Measurements from ENCODE around the gene ADORA1. TPM values are rescaled to one million over a fixed set of nuclear protein-coding genes. Genes with fewer than 3 reads are reported as not detected.

ADORA1 gene
- polyA plus RNA-seq, 1 of the 3 experiments (the other 2 are of a cell fraction) = 4.8 TPM

DNA sequence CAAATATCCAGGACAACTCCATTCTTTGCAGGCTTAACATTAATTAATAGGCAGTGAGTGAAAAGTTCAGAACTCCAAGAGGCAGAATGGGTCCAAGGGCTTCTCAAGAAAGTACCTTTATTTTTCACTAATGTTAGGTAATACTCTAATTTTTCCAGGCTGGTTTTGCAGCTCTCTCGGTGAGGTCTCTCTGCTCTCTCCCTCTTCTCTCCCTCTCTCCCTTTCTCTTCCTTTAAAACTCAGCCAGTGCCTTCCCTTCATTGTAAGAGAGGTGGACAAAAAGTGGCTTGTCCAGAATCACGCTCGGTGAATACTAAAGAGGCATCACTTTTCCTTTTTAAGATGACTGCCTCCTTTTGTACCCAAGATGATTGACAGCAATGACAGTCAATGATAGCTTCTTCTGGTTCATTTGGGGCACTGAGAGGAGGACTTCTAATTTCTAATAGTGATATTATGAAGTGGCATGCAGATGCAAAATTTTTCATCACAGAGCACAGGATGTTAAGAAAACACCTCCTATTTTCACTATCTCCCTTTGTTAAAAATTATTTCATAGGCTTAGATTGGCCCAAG lies 60.3 kb downstream of the ADORA1 start:
- 61% methylated on average over 3 of the region's 3 CpGs for WGBS (ENCODE audit: low lambda C conversion rate)
- no peak for TF ChIP-seq YY1 (IDR thresholded peaks at IDR 0.05; ENCODE audit: low read depth)
- TF ChIP-seq GABPA (IDR thresholded peaks at IDR 0.05; ENCODE audit: low read depth) = no peak
- Histone ChIP-seq H3K9me2 (no peaks in the 10 kb centered on the region), H3K9me3 (no peaks in the 10 kb centered on the region), H3K27me3 (ENCODE audit: insufficient read depth) (no peaks in the 10 kb centered on the region), H3K27ac (ENCODE audit: low read depth in 2 of 2, low read length in 1 of 2) (no peak overlapping the region), H3F3A (replicated peaks; ENCODE audit: insufficient read depth) (no peaks in the 10 kb centered on the region), H3K9ac (no peak overlapping the region), H4K20me1 (ENCODE audit: insufficient read depth) (no peaks in the 10 kb centered on the region), H2AFZ (ENCODE audit: low read depth) (no peak overlapping the region), H3K4me3 (ENCODE audit: low read depth in 2 of 2, low read length in 1 of 2) (no peak overlapping the region), H3K79me2 (ENCODE audit: insufficient read depth) (no peaks in the 10 kb centered on the region), H3K4me2 (no peak overlapping the region), H3K36me3 (replicated peaks in 1 of 2; ENCODE audit: control insufficient read depth in 1 of 2, insufficient read depth in 2 of 2, low read length in 1 of 2) (no peaks in the 10 kb centered on the region), H3K4me1 (ENCODE audit: control insufficient read depth in 1 of 2, insufficient read depth in 2 of 2, low read depth in 1 of 2, low read length in 1 of 2) (peaks cover 0 to 2% of the 10 kb centered on the region in 2 experiments; a peak in 1 of 4 replicates)
- ChIA-PET POLR2A (no interaction called here), CTCF (interaction anchor here (0.7 to 1.2 kb wide), 4 partner anchors 13 to 70 kb away, joined by 3 to 7 read pairs (median 4); no protein-coding TSS in a partner anchor)
- DNase-seq = no peak

DNA sequence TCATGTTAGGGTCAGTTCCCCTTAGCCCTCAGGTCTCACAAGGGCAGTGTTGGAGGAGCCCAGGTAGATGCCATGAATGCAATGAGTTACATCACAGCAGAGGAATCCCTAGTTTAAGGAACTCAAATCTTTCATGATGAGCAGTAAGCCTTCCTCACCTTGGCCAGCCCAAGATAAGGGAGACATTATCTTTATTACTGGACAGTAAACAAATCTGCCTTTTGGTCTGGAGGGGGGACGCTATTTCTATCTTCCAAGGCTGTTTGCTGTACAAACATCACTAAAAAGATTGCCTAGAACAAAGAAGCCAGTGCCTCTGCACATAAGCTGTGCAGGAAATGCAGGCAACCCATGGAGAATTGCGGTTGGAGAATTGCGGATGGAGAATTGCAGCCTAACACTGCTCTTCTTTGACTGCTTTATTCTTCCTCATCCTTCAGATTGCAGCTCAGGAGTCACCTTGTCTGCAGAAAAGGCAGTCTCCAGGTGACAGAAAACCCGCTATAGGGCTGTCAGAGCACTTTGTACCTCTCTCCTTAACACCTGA lies 61.2 kb downstream of the ADORA1 start:
- Histone ChIP-seq H2AFZ (ENCODE audit: low read depth) (no peak overlapping the region), H3F3A (replicated peaks; ENCODE audit: insufficient read depth) (no peaks in the 10 kb centered on the region), H3K9me2 (no peaks in the 10 kb centered on the region), H3K27me3 (ENCODE audit: insufficient read depth) (no peaks in the 10 kb centered on the region), H3K4me1 (ENCODE audit: control insufficient read depth in 1 of 2, insufficient read depth in 2 of 2, low read depth in 1 of 2, low read length in 1 of 2) (no peaks in the 10 kb centered on the region), H3K36me3 (replicated peaks in 1 of 2; ENCODE audit: control insufficient read depth in 1 of 2, insufficient read depth in 2 of 2, low read length in 1 of 2) (no peaks in the 10 kb centered on the region), H3K4me2 (no peak overlapping the region), H3K79me2 (ENCODE audit: insufficient read depth) (no peaks in the 10 kb centered on the region), H3K27ac (ENCODE audit: low read depth in 2 of 2, low read length in 1 of 2) (no peak overlapping the region), H3K9ac (no peak overlapping the region), H4K20me1 (ENCODE audit: insufficient read depth) (no peaks in the 10 kb centered on the region), H3K4me3 (ENCODE audit: low read depth in 2 of 2, low read length in 1 of 2) (no peak overlapping the region), H3K9me3 (no peaks in the 10 kb centered on the region)
- ChIA-PET POLR2A (no interaction called here), CTCF (interaction anchor here (1.4 to 1.6 kb wide), 2 partner anchors 28 to 149 kb away, joined by 3 to 5 read pairs; no protein-coding TSS in a partner anchor)
- 69% methylated on average over 4 of the region's 4 CpGs for WGBS (ENCODE audit: low lambda C conversion rate)
- DNase-seq = no peak
- TF ChIP-seq, protein P1, sequence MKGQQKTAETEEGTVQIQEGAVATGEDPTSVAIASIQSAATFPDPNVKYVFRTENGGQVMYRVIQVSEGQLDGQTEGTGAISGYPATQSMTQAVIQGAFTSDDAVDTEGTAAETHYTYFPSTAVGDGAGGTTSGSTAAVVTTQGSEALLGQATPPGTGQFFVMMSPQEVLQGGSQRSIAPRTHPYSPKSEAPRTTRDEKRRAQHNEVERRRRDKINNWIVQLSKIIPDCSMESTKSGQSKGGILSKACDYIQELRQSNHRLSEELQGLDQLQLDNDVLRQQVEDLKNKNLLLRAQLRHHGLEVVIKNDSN (IDR thresholded peaks at IDR 0.05; ENCODE audit: borderline replicate concordance, low read depth) = no peak
- TF ChIP-seq NFIC (IDR thresholded peaks at IDR 0.05; ENCODE audit: borderline replicate concordance) (no peak), YY1 (IDR thresholded peaks at IDR 0.05; ENCODE audit: low read depth) (no peak), MEF2A (IDR thresholded peaks at IDR 0.05; ENCODE audit: borderline replicate concordance, low read depth) (no peak), GABPA (IDR thresholded peaks at IDR 0.05; ENCODE audit: low read depth) (no peak), FOSL2 (IDR thresholded peaks at IDR 0.05; ENCODE audit: borderline replicate concordance, low read depth) (no peak), RAD21 (IDR thresholded peaks at IDR 0.05; ENCODE audit: low read length) (no peak), SMC3 (IDR thresholded peaks at IDR 0.05; ENCODE audit: low read depth, low read length) (no peak), TAF1 (IDR thresholded peaks at IDR 0.05; ENCODE audit: borderline replicate concordance, low read depth, low read length) (no peak), CHD2 (IDR thresholded peaks at IDR 0.05; ENCODE audit: low read length, partially characterized antibody) (no peak), FOXM1 (IDR thresholded peaks at IDR 0.05; ENCODE audit: low read depth) (no peak), RCOR1 (IDR thresholded peaks at IDR 0.05; ENCODE audit: low read length) (no peak), SIN3A (IDR thresholded peaks at IDR 0.05; ENCODE audit: borderline replicate concordance, low read depth, low read length) (no peak)
- TF ChIP-seq, protein P2, sequence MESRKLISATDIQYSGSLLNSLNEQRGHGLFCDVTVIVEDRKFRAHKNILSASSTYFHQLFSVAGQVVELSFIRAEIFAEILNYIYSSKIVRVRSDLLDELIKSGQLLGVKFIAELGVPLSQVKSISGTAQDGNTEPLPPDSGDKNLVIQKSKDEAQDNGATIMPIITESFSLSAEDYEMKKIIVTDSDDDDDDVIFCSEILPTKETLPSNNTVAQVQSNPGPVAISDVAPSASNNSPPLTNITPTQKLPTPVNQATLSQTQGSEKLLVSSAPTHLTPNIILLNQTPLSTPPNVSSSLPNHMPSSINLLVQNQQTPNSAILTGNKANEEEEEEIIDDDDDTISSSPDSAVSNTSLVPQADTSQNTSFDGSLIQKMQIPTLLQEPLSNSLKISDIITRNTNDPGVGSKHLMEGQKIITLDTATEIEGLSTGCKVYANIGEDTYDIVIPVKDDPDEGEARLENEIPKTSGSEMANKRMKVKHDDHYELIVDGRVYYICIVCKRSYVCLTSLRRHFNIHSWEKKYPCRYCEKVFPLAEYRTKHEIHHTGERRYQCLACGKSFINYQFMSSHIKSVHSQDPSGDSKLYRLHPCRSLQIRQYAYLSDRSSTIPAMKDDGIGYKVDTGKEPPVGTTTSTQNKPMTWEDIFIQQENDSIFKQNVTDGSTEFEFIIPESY (IDR thresholded peaks at IDR 0.05; ENCODE audit: borderline replicate concordance, low read depth) = no peak
- TF ChIP-seq, protein P3, sequence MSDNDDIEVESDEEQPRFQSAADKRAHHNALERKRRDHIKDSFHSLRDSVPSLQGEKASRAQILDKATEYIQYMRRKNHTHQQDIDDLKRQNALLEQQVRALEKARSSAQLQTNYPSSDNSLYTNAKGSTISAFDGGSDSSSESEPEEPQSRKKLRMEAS (IDR thresholded peaks at IDR 0.05; ENCODE audit: low read depth) = no peak
- TF ChIP-seq, protein P4, sequence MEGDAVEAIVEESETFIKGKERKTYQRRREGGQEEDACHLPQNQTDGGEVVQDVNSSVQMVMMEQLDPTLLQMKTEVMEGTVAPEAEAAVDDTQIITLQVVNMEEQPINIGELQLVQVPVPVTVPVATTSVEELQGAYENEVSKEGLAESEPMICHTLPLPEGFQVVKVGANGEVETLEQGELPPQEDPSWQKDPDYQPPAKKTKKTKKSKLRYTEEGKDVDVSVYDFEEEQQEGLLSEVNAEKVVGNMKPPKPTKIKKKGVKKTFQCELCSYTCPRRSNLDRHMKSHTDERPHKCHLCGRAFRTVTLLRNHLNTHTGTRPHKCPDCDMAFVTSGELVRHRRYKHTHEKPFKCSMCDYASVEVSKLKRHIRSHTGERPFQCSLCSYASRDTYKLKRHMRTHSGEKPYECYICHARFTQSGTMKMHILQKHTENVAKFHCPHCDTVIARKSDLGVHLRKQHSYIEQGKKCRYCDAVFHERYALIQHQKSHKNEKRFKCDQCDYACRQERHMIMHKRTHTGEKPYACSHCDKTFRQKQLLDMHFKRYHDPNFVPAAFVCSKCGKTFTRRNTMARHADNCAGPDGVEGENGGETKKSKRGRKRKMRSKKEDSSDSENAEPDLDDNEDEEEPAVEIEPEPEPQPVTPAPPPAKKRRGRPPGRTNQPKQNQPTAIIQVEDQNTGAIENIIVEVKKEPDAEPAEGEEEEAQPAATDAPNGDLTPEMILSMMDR (IDR thresholded peaks at IDR 0.05) = no peak
- TF ChIP-seq, protein P5, sequence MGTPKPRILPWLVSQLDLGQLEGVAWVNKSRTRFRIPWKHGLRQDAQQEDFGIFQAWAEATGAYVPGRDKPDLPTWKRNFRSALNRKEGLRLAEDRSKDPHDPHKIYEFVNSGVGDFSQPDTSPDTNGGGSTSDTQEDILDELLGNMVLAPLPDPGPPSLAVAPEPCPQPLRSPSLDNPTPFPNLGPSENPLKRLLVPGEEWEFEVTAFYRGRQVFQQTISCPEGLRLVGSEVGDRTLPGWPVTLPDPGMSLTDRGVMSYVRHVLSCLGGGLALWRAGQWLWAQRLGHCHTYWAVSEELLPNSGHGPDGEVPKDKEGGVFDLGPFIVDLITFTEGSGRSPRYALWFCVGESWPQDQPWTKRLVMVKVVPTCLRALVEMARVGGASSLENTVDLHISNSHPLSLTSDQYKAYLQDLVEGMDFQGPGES (IDR thresholded peaks at IDR 0.05; ENCODE audit: low read depth, low read length) = no peak

Data from SK-N-SH (cell line).